Stimulated activated CD4-positive, alpha-beta T cell treated with anti-CD3 and anti-CD28 coated beads, Interleukin-12 subunit alpha, Interleukin-12 subunit beta, amount 100 ng/mL, for 4 hours (primary cell): ENCODE results near the gene TRIM56.
"Not testable (repeated sequence)": the region's sequence is repeated elsewhere in the genome, so short reads cannot be mapped to it uniquely, and the experiment has no call there.

Source experiments
- DNase-seq: peaks from one replicate; pipeline ENCODE4 v3.0.0-alpha.2; 2020

Gene TRIM56

DNA sequence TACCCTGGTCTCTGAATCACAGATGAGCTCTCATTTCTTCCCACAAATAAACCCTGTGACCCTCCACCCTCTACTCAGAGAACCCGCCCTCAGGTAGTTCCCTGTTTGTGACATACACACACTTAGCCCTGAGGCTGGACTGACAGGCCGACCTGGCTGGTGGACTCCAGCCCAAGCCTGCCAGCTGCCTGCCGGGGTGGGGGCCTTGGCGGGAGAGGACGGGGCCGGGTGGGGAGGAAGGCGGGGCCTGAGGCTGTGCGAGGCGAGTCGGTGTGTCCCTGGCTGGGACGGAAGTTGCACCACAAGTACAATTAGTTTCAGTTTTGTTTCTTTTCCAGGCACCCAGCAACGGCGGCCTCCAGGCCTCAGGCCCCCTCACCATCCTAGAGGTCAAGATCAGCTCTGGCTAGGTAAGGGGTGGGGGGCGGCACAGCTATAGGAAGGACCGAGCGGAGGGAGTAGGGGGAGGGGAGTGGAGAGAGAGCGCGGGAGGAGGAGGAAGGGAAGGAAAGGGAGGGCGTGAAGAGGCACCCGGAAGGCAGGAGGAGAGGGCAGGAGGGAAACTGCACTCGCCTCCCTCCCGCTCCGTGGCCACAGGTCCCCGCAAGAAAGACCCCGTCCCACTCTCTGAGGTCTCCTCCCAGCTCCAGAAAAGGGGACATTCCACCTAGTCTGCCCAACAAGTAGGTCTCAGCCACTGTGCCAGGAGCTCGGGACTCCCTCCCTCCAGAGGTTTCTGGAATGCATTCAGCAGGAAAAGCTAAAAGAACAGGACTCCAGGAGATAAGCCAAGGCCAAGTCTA lies at the start of gene TRIM56:
TRIM56 (plus strand) TSS at position 320 of the 803 bp plus-strand sequence. CDS start 1,832 bp downstream, outside the sequence.
- peak; percentile 68 for DNase-seq

DNA sequence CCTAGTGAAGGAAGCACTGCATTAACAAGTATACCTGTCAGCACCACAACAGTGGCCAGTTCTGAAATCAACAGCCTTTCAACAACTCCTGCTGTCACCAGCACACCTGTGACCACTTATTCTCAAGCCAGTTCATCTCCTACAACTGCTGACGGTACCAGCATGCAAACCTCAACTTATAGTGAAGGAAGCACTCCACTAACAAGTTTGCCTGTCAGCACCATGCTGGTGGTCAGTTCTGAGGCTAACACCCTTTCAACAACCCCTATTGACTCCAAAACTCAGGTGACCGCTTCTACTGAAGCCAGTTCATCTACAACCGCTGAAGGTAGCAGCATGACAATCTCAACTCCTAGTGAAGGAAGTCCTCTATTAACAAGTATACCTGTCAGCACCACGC lies 49.3 kb upstream of the TRIM56 start:
- DNase-seq: no peak

- not testable (repeated sequence) for DNase-seq
Observed at GRCh38 chr7:101041283-101041682, 44.0 kb upstream of the TRIM56 start.

DNA sequence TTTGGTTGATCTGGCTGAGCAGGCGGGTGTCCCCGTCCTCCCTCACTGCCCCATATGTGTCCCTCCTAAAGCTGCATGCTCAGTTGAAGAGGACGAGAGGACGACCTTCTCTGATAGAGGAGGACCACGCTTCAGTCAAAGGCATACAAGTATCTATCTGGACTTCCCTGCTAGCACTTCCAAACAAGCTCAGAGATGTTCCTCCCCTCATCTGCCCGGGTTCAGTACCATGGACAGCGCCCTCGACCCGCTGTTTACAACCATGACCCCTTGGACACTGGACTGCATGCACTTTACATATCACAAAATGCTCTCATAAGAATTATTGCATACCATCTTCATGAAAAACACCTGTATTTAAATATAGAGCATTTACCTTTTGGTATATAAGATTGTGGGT lies 26.9 kb upstream of the TRIM56 start:
- peak; percentile 51 for DNase-seq

- no peak for DNase-seq
Observed at GRCh38 chr7:101059620-101059942, 25.7 kb upstream of the TRIM56 start.

- DNase-seq: no peak
Observed at GRCh38 chr7:101060992-101061391, 24.3 kb upstream of the TRIM56 start.

- DNase-seq: not testable (repeated sequence)
Observed at GRCh38 chr7:101064176-101064550, 21.1 kb upstream of the TRIM56 start.

GRCh38 chr7:101065162-101065561 lies 20.1 kb upstream of the TRIM56 start:
- DNase-seq: not testable (repeated sequence)

DNA sequence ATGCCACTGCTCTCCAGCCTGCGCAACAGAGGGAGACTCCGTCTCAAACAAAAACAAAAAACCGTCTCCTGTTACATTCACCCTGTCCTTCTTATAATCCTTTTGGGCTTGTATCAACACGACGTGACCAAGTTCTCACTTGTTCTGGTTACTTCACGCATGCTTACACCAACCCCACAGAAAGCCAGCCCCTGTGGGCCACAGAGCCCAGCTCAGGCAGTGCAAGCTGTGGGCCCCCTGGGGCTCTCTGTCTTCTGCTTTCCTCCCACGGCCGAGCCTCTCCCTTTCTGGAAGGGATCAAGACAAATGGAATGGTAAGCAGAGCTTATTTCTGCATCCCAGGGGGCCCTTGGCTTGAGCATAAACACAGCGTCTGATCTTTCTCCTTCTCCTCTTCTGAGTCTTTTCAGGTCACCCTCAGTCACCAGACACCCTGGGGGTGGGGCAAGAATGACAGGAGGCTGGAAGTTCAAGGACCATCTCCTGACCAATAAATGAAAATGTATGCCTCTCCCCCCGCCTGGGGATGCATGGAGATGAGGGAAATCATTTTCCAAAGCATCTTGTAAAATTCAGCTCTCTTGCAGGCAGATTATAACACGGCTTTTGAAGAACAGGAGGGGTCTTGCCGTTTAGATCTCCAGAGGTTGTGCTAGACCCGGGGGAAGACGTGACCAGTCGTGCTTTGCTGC lies 19.0 kb upstream of the TRIM56 start:
- DNase-seq: no peak

GRCh38 chr7:101066833-101067177 lies 18.5 kb upstream of the TRIM56 start:
- DNase-seq: no peak

DNA sequence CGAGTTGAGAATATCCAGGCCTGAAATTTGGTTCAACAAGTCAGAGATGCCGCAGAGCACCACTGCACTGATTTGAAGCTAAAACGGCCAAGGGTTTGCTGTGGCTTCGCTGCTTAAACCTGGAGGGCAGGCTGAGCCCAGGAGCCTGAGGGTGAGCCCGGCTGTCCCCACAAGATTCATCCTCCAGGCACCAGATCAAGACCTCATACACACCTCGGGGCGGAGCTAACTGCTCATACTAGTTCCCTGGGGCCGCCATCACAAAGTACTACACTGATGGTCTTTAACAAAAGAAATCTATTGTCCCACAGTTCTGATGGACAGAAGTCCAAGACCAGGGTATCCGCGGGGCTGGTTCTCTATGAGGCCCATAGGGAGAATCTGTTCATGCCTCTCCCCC lies 16.9 kb upstream of the TRIM56 start:
- no peak for DNase-seq

DNA sequence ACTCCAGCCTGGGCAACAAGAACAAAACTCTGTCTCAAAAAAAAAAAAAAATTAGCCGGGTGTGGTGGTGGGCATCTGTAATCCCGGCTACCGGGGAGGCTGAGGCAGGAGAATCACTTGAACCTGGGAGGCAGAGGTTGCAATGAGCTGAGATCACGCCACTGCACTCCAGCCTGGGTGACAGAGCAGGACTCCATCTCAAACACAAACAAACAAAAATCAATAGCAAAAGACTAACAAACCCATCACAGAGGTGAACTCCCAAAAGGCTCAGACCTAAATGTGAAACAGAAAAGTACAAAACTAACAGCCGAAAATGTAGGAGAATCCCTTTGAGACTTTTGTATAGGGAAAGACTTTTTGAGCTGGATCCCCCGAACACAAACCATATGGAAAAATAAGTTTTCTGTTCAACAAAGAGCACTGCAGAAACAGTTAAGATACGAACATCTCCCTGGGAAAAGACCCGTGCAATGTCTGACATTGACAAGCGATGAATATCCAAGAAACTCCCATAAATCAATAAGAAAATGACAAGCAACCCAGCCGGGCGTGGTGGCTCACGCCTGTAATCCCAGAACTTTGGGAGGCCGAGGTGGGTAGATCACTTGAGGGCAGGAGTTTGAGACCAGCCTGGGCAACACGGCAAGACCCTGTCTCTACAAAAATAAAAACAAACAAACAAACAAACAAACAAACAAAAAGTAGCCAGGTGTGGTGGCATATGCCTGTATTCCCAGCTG lies 13.7 kb upstream of the TRIM56 start:
- not testable (repeated sequence) for DNase-seq

DNA sequence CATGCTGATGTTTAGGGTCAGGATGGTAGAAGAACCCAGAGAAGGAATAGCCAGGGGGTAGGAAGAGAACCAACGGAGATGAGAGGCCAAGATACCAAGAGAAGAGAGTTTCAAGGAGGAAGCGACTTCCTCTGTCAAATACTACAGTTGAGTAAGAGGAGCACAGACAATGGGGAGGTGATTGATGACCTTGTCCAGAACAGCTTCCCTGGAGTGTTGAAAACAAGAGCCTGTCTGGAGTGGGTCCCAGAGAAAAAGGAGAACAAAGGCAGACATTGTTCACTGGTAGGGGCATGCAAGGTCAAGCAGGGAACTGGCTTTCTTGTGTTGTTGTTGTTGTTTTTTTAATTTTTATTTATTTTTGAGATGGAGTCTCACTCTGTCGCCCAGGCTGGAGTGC lies 9.6 kb upstream of the TRIM56 start:
- DNase-seq: no peak

DNA sequence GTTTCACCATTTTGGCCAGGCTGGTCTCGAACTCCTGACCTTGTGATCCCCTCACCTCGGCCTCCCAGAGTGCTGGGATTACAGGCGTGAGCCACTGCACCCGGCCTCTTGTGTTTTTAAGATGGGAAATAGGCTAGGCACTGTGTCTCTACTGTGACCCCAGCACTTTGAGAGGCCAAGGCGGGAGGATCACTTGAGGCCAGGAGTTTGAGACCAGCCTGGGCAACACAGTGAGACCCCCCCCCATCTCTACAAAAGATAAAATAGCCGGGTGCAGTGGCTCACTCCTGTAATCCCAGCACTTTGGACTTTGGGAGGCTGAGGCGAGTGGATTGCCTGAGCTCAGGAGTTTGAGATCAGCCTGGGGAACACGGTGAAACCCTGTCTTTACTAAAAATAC lies 9.1 kb upstream of the TRIM56 start:
- DNase-seq: not testable (repeated sequence)

DNA sequence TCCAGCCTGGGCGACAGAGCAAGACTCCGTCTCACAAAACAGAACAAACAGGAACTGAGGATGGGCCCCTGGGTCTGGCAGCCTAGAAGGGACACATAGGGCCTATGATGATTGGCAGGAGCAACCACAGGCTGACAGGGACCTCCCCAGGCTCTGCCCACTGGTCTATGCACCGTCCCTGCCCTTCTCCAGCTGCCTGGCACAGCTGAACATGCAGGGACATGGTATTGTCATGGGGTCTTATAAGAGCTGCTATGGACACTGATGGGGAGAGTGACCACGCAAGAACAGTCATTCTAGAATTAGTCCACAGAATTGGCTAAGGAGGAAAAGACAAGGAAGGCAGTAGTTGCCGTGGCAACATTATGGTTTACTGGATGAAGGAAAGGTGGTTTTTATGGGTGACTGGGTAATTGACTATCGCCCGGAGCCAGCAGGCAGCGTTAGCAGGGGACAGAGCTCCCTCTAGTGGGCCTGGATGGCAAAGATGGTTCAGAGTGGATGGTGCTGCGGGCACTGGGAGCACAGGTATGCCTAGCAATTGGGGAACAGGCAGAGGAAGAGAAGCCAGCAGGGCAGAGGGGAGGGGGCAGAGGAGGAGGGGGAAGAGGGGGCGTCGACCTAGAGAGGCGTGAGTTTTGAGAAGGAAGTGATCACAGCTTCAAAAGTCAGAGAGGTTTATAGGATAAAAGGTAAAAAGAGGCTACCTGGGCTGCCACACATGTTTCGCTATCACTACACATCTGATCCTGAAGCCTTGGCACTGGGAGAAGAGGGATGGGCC lies 7.8 kb upstream of the TRIM56 start:
- DNase-seq: peak; percentile 83

GRCh38 chr7:101081432-101081831 lies 3.8 kb upstream of the TRIM56 start:
- no peak for DNase-seq

- DNase-seq: no peak
Observed at GRCh38 chr7:101084865-101085161, 468 bp upstream of the TRIM56 start.

GRCh38 chr7:101087334-101088068 lies 2.2 kb downstream of the TRIM56 start:
- DNase-seq: no peak

- DNase-seq: no peak
Observed at GRCh38 chr7:101088069-101088425, 2.8 kb downstream of the TRIM56 start.

DNA sequence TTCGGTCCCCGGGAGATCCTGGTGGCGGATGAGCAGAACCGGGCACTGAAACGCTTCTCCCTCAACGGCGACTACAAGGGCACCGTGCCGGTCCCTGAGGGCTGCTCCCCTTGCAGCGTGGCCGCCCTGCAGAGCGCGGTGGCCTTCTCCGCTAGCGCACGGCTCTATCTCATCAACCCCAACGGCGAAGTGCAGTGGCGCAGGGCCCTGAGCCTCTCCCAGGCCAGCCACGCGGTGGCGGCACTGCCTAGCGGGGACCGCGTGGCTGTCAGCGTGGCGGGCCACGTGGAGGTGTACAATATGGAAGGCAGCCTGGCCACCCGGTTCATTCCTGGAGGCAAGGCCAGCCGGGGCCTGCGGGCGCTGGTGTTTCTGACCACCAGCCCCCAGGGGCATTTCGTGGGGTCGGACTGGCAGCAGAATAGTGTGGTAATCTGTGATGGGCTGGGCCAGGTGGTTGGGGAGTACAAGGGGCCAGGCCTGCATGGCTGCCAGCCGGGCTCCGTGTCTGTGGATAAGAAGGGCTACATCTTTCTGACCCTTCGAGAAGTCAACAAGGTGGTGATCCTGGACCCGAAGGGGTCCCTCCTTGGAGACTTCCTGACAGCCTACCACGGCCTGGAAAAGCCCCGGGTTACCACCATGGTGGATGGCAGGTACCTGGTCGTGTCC lies 3.7 kb downstream of the TRIM56 start:
- DNase-seq: no peak

- DNase-seq: no peak
Observed at GRCh38 chr7:101089876-101090275, 4.6 kb downstream of the TRIM56 start.

- DNase-seq: not testable (repeated sequence)
Observed at GRCh38 chr7:101092266-101092905, 7.1 kb downstream of the TRIM56 start.
